Skin epidermis (tissue), 12 donors: ENCODE measurements around the gene MAST4.
"Not testable (repeated sequence)": the region's sequence is repeated elsewhere in the genome, so short reads cannot be mapped to it uniquely, and the experiment has no call there.

Experiments
- H3K27ac ChIP-seq, 21 experiments: fragments of 200-600 bp; sonication (generic) in 11 of 21; one replicate each; pipeline ENCODE4 v1.5.0; 2020; ENCODE audit warnings: mild to moderate bottlenecking in 3 of 21, inconsistent platforms in 2 of 21, moderate library complexity in 2 of 21
- H3K4me3 ChIP-seq, 7 experiments: fragments of 200-600 bp; sonication (generic) in 2 of 7; one replicate each; pipeline ENCODE4 v1.5.0; 2020; ENCODE audit warnings: inconsistent platforms in 2 of 7, mild to moderate bottlenecking in 2 of 7, moderate library complexity in 1 of 7

Gene MAST4

DNA sequence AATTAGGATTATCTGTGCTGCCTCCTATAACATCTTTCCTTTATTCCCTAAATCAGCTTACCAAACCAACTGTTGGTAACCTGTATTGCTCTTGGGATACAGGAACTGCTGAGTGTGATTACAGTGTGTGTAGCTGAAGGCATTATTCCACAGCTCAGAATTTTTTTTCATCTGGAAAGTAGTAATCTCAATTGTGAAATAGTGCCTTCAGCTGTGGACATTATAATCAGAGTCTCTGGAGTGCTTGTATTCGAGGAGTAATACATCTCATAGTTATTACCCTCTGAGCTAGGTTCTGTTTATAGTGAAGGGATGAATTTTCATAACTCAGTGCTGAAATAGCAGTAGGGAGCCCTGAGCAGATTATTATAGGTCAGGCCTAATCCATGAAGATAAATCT, 199.5 kb downstream of the MAST4 start:
- Histone ChIP-seq H3K4me3 (no peak overlapping the region), H3K27ac (no peak overlapping the region)

DNA sequence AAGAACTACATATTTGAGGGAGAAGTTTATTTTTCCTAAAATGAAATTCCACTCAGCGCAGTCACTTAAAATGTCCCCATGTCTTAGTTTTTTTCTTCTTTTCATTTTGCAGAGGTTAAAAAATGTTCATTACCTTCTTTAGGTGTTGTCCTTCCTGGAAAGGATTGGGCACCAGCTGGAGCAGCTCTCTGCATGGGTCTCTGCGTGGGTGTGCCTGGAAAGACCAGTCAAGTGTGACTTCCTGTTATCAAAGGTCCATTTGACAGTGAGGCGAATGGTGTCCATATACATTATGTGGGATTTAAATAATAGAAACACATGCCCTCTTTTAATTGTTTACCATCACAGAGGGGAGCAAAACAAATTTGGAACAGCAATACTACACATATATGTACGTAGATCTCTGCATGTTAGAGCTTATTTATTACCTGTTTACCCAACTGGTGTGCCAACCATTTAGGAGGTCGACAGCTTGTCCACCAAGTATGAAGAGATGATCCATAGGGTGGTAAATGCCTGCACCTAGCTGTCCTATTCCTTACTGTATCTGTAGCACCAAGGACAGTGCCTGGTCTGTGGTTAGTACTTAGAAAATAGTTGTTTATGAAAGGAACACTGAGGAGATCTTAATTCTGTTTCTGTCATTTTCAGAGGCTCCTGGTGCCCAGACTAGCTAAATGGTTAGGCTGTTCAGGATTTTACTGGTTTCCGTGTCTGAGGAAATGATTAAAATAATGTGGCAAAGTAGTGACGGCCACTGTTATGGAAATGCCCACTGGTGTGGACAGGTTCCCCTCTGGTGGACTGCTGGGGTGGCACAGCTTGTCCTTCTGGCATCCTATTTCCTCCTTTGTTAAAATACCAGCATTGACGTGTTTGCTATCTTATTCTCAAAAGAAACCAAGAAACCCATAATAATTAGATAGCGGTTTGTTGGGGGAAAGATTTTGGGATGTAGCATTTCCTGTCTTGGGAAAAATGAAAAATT, 200.4 kb downstream of the MAST4 start:
- H3K27ac ChIP-seq: no peak overlapping the region
- H3K4me3 ChIP-seq: no peak overlapping the region

DNA sequence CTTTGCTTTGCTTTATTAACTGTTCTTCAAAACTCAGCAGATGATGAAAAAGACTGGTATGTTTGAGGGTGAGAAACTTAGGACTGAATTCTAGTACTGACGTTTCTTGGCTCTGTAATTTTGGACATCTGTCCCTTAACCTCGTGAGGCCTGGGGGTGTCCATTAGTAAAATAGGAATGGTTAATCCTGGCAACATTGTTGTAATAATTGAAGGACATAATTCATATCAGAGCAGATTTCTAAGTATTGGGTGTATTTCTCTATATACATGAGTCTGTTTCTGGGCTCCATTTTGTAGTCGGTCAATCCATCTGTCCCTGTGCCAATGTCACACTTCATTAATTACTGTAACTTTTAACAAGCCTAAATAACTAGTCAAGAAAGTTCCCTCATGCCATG, 206.7 kb downstream of the MAST4 start:
- Histone ChIP-seq H3K27ac (no peak overlapping the region), H3K4me3 (no peak overlapping the region)

DNA sequence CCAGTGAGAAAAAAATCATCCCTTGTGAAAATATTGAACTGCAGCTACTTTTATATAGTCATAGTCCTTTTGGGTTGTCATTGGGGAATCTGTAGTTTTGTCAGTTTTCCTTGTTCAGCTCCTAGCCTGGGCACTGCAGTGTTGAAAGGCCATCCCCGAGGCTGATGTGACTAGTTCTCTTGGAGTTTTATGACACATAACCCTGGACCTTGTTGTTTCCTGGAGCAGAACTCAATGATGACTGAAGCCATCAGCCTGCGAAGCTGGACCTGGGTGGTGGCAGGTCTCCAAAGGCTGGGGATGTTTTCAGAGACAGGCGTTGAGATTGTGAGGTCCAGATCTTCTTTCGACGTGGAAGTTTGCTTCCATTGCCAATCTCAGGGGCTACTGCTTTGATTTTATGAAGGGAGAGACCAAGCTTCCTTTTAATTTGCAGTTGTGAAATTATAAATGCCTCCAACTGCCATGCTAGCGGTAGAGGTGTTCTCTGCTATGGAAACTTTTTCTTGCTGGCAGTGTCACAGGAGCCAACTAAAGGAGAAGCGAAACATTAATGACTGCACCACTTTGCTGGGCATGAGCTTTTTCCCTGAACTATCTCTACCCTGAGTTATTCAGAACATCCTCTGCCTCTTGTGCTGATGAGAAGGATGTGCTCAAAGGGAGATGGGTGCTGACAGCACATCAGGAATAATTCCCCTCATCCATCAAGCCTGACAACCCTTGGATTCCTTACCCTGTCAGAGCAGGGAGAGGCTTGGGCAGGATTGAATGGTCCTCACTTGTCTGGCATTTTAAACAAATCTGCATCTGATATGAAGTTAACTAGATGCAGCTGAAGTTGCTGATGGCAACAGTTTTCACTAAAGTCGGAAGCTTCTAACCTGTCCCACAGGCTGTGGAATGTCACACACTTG, 209.6 kb downstream of the MAST4 start:
- Histone ChIP-seq H3K4me3 (no peak overlapping the region), H3K27ac (no peak overlapping the region)

DNA sequence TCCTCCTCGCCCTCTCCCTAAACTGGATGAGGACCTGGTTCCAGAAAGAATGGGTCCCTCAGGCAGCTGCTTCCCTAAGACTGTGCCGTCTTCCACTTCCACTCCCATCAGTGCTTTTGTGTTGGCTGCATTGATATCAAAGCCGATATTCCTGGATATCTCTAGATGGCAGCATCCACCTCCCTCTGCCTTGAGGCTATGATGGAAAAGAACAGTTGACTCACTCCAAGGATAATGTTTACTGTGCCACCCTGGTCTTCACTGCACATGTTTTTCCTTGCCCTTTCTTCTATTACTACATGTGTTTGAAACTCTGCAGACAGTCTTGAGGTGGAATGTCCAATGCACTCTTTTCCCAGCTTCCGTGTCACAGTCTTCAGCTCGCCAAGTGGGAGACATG, 211.6 kb downstream of the MAST4 start:
- Histone ChIP-seq H3K27ac (no peak overlapping the region), H3K4me3 (no peak overlapping the region)

DNA sequence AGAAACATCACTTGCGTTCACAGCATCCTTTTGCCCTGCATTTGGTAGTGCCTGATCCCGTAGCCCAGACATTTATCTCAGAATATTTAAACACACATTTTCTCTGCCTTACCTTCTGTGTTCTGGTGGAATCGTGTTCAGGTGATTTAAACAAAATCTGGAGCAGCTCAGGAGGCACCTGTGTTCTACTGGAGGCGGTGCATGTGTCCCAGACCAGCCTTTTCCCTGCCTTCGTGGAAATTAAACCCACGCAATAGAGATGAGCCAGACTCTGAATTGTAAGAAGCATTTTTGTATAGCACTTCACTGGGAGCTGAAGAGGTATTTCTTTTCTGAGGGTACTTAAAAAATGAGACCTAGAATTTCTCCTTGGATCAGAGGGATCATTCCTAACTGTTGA, 212.5 kb downstream of the MAST4 start:
- Histone ChIP-seq H3K4me3 (no peak overlapping the region), H3K27ac (no peak overlapping the region)

DNA sequence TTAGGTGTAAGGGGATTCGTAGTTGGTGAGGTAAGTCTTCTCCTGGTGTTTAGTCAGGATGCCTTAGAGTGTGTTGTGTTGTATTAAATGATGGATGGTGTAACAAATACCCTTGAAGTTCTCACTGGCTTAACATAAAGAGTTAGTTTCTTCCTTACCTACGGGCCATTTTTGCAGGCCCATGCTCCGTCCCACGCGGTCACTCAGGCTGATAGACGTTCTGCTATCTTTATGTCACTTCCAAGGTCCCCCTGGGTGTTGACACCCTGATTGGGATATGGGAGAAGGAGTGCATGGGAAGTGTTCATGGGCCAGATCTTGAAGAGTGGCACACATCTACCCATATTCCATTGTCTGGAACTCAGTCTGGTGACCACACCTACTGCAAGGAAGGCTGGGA, 214.0 kb downstream of the MAST4 start:
- Histone ChIP-seq H3K27ac (no peak overlapping the region), H3K4me3 (no peak overlapping the region)

DNA sequence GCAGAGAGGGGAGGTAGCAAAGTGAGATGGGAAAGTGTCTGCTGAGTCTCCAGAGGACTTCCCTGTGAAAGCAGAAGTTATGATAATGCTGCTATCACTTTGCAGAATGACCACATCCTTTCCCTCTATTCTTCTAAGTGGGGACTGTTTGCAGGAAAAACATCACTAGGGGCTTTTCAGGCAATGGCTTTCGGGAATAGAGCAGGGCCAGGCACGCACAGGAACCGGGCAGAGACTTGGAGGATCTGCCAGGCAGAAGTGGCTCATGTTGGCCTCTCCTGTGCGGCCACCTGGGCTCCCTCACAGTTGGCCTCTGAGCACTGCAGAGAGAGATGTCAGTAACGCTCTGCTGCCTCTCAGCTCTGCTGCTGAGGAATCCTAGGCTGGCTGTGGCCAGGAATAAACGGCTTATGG, 214.7 kb downstream of the MAST4 start:
- no peak overlapping the region for H3K4me3 ChIP-seq
- H3K27ac ChIP-seq: no peak overlapping the region

DNA sequence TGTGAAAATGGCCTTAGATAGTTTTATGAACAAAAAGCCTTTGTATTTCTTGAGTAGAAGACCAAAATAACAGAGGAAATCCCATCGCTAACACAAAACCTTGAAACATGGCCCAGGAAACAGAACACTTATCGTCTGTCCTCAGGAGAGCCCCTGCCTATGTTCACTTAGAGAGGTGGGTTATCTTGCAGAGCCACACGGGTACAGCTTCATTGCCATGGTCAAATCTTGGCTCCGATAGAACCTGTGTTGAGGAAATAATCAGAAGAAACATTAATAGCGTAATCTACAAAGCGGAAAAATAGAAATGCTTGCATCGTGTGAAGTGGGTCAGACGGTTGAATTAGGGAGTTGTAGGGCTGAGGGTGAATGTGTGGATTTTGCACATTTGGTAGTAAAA, 216.1 kb downstream of the MAST4 start:
- H3K27ac ChIP-seq: no peak overlapping the region
- no peak overlapping the region for H3K4me3 ChIP-seq

DNA sequence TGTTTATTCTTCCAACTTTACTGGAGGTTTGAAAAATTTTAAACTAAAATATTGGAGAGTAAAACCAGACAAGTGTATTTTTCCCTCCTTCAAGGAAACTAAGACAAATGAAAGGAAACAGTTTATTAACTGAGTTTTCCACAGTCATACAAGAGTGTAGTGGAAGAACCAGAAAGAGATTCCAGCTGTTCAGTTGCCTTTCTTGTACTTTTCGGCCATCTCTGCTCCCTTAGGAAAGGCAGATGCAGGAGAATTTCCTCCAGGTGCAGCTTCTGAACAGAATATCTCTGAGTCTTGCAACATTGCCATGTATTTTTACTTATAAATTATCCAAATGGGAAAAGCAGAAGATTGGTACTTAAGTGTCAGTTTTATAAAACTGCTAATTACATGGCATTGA, 217.1 kb downstream of the MAST4 start:
- Histone ChIP-seq H3K27ac (no peak overlapping the region), H3K4me3 (no peak overlapping the region)

DNA sequence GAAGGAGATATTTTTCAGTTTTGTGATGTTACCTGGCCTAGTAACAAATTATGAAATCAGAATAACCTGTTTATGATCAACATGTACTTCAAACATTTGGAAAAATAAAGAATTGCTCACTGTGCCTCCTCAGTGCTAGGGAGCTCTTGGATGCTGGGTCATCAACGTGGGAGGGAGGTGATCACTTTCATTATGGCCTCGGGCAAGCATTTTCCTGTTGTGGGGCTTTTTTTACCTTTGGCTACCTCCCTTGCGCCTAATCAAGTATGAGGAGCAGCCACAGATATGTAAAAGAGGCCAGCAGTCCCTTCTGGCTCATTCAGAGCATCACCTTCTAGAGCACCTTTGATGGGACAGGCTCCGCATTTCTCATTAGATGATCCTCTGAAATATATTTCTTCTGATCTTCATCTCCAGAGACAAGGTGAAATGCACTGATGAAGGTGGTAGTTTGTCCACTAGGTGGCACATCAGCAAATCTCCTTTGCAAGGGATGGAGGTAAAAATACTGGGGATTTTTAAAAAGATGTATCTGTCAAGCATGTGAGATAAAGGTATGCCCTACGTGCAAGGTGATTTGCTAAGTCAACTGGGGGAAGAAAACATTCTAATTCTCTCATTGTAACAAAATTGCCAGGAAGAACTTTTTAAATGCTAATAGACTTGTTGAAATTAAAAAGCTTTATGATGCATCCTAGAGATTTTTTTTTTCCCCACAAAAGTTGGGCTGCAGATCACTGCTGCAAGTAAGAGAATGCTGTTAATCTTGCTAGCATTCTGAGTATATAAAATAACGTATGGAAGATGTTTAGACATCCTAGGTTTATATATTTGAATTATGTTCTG, 218.2 kb downstream of the MAST4 start:
- H3K4me3 ChIP-seq: no peak overlapping the region
- H3K27ac ChIP-seq: no peak overlapping the region

DNA sequence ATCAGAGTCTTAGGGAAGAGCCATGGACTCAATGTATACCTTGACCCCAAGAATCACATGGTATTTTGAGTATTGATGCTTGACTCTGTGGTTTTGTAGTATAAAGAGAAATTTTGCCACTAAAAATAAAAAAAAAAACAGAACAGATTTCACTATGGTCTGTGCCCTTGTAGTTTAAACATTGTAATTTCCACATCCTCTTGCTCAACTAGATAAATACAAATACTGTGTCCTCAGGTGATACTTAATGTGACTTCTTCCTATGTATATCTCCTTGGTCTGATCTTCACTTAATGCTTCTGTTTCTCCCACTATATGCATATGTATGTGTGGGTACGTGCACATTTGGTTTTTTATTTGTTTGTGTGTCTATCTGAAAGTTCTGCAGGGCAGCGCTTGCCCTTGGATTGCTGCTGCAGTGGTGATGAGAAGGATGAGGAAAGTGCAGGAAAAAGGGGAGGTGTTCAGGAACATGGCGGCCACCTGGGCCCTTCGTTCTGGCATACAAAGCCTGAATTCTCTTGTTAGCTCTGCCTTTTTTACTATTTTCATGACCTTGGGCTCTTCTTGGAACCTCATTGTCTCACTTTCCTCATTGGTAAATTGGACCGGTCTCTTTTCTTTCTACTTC, 222.2 kb downstream of the MAST4 start:
- Histone ChIP-seq H3K4me3 (no peak overlapping the region), H3K27ac (no peak overlapping the region)

DNA sequence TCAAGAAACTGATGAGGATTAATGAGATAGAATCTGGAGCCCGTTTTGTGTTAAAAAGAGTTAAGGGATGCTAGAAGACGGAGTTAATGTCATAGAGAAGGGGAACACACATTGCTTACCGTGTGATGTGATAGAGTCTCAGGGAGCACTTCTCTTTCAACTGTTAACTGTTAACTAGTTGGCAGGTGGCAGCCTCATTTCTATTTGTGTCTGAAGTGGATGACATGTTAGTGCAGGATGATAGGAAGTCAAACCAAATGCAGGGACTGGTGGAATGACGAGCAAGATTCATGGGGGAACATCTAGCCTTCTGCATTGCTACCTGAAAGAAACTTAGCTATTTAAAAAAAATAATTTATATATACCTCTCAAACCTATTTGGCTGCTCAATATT, 222.7 kb downstream of the MAST4 start:
- Histone ChIP-seq H3K27ac (no peak overlapping the region), H3K4me3 (no peak overlapping the region)

DNA sequence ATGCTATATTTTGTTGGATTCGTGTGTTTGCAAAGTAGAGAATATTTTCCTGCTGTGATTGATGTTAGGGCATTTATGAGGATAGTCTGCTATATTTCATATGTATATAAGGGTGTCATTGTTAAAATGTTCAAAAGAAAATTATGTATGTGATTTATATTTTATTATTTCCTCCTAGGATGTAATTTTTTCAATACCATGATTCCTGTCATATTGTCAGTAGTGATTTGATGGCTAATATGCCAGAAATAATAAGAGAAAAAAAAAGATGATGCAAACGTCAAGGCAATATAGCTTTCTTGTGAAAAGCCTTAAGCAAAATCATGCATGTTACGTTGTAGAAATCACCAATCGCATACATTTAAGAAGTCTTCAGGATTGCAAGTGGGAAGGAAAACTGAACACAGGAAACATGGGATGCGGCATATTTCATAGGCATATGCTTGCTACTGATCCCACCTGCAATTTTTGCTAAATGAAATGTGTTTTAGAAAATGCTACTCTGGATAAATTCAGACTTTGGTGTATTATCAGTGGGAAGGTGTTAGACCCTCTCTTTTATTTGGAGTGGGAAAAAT, 224.5 kb downstream of the MAST4 start:
- H3K4me3 ChIP-seq: no peak overlapping the region
- no peak overlapping the region for H3K27ac ChIP-seq

DNA sequence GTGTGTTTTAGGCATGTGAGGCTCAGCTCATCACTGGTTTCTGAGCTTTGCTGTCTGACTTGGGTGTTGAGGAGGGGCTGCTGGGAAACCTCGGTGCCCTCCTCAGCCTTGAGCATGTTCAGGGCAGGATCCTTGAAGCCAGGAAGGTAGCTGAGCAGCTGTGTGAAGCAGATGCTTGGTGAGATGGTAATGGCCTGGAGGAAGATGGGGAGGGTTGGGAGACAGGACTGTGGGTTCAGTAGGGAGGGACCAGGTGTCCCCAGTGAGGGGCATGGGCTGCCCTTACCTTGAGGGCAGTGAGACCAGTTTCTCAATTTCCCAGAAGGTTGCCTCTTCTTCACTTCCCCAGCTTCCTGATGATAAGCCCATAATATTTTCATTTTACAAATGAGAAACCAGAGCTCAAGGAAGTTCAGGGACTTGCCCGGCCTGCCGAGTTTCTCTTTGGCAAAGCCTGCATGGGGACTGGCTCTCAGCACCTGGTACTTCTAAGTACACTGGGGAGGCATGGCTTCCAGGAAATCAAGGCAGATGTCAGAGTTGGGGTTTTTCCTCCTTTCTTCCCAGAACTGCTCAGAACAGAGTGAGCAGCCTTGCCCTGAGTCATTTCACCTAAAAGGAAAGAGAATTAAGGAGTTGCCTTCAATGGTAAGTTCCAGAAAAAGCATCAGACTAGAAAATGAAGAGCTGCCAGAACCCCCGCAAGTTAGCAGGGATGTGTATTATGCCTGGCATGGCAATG, 225.7 kb downstream of the MAST4 start:
- peak overlapping the region in 3 of 21 experiments; percentile 1 to 46 (median 34) for H3K27ac ChIP-seq
- no peak overlapping the region for H3K4me3 ChIP-seq

DNA sequence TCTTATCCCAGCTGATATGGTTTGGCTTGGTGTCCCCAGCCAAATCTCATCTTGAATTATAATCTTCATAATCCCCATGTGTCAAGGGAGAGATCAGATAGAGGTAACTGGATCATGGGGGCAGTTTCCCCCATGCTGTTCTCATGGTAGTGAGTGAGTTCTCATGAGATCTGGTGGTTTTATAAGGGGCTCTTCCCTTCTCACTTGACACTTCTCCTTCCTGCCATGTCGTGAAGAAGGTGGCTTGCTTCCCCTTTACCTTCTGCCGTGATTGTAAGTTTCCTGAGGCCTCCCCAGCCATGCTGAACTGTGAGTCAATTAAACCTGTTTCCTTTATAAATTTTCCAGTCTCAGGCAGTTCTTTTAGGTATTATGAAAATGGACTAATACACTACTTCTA, 226.7 kb downstream of the MAST4 start:
- not testable (repeated sequence) for H3K4me3 ChIP-seq, H3K27ac ChIP-seq

DNA sequence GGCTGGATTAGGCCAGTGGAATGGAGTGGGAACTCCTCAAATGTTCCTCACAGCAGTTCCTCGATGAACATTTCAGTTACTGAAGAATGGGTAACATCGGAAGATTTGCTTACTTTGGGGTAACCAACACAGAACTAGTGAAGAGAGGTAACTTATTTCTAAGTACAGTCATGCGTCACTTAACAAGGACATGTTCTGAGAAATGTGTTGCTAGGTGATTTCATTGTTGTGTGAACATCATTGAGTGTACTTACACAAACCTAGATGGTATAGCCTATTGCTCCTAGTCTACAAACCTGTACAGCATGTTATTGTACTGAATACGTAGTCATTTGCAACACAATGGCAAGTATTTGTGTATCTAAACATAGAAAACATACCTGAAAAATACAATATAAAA, 228.3 kb downstream of the MAST4 start:
- Histone ChIP-seq H3K4me3 (no peak overlapping the region), H3K27ac (no peak overlapping the region)

DNA sequence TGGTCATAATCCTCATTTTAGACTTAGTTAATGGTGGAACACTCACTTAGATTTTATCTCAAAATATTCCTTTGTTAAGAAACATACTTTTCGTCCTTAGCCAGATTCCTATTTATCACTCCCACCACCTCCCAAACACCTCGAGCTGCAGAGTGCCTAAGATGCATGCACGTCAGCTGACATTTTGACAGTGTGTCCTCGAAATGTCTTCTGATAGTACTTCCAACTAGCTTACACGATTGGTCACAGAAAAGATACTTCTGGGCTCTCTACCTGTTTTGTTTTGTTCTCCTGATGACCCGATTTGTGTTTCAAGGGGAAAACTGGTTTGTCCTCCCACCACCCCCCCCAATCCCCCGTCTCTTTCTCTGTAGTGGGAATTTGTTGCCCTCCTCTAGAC, 230.1 kb downstream of the MAST4 start:
- H3K27ac ChIP-seq: no peak overlapping the region
- no peak overlapping the region for H3K4me3 ChIP-seq
